NOMO-1 treated with dmso at 0.1 percent for 144 hours (cell line): ENCODE results near the gene SEMA4D.

ENCODE experiments used
- DNase-seq: peaks from one replicate; lab custom pipeline; 2025; ENCODE audit not compliant: unreplicated experiment; lab: John Stamatoyannopoulos, UW

Gene SEMA4D

GRCh38 chr9:89468281-89468960 is 29.5 kb downstream of the SEMA4D start:
- DNase-seq, result no peak

GRCh38 chr9:89467278-89467625 is 30.7 kb downstream of the SEMA4D start:
- DNase-seq, result no peak

GRCh38 chr9:89466451-89467277 is 31.2 kb downstream of the SEMA4D start:
- no peak for DNase-seq

GRCh38 chr9:89465726-89466308 is 32.1 kb downstream of the SEMA4D start:
- no peak for DNase-seq

- DNase-seq, result no peak
Observed at GRCh38 chr9:89465001-89465451, 32.9 kb downstream of the SEMA4D start.

GRCh38 chr9:89464300-89464901 is 33.5 kb downstream of the SEMA4D start:
- DNase-seq, result no peak

- no peak for DNase-seq
Observed at GRCh38 chr9:89462817-89463683, 34.9 kb downstream of the SEMA4D start.

GRCh38 chr9:89462199-89462598 is 35.7 kb downstream of the SEMA4D start:
- DNase-seq, result no peak

GRCh38 chr9:89461265-89461664 is 36.6 kb downstream of the SEMA4D start:
- no peak for DNase-seq

GRCh38 chr9:89460551-89460950 is 37.4 kb downstream of the SEMA4D start:
- DNase-seq, result no peak

GRCh38 chr9:89458768-89459496 is 39.0 kb downstream of the SEMA4D start:
- DNase-seq, result no peak

- DNase-seq, result no peak
Observed at GRCh38 chr9:89457376-89457855, 40.5 kb downstream of the SEMA4D start.

GRCh38 chr9:89455356-89455824 is 42.5 kb downstream of the SEMA4D start:
- no peak for DNase-seq

GRCh38 chr9:89454498-89455355 is 43.2 kb downstream of the SEMA4D start:
- no peak for DNase-seq

GRCh38 chr9:89453452-89453851 is 44.5 kb downstream of the SEMA4D start:
- DNase-seq, result no peak

- no peak for DNase-seq
Observed at GRCh38 chr9:89452561-89452960, 45.4 kb downstream of the SEMA4D start.

GRCh38 chr9:89450213-89450612 is 47.7 kb downstream of the SEMA4D start:
- DNase-seq, result no peak

- no peak for DNase-seq
Observed at GRCh38 chr9:89449261-89449671, 48.6 kb downstream of the SEMA4D start.

GRCh38 chr9:89448821-89449220 is 49.1 kb downstream of the SEMA4D start:
- DNase-seq, result no peak
